Stimulated activated CD4-positive, alpha-beta T cell treated with anti-CD3 and anti-CD28 coated beads, Interleukin-15, amount 100 ng/mL, for 48 hours (primary cell): Measurements from ENCODE around the gene TBKBP1.

Experiments
- DNase-seq, 2 donors: peaks; one replicate each; pipeline ENCODE4 v3.0.0-alpha.2; 2020; ENCODE audit warnings: low read depth in 2 of 2

Gene TBKBP1

GRCh38 chr17:47693731-47694580 is at the start of gene TBKBP1:
TBKBP1 (plus strand) TSS chr17:47694161; CDS start chr17:47696113, 1,952 bp downstream.
- DNase-seq, result no peak

GRCh38 chr17:47644324-47644723 is 49.6 kb upstream of the TBKBP1 start:
- no peak for DNase-seq

GRCh38 chr17:47649153-47649971 is 44.6 kb upstream of the TBKBP1 start, which contains the start of gene KPNB1:
KPNB1 (plus strand) TSS chr17:47649919; CDS start chr17:47650245, 326 bp downstream.
- peak; percentile 98 to 99 for DNase-seq

- DNase-seq, result peak in 1 of 2 donors; percentile 47
Measured at GRCh38 chr17:47649972-47650524, 43.9 kb upstream of the TBKBP1 start.

GRCh38 chr17:47650525-47651522 is 43.1 kb upstream of the TBKBP1 start:
- peak; percentile 94 to 95 for DNase-seq

- DNase-seq, result no peak
Measured at GRCh38 chr17:47651704-47652103, 42.3 kb upstream of the TBKBP1 start.

GRCh38 chr17:47652570-47652969 is 41.4 kb upstream of the TBKBP1 start:
- DNase-seq, result no peak

GRCh38 chr17:47653442-47653841 is 40.5 kb upstream of the TBKBP1 start:
- DNase-seq, result no peak

- DNase-seq, result no peak
Measured at GRCh38 chr17:47654991-47655390, 39.0 kb upstream of the TBKBP1 start.

- DNase-seq, result no peak
Measured at GRCh38 chr17:47660064-47660492, 33.9 kb upstream of the TBKBP1 start.

- peak; percentile 20 to 43 for DNase-seq
Measured at GRCh38 chr17:47663912-47664623, 29.9 kb upstream of the TBKBP1 start.

GRCh38 chr17:47664624-47664941 is 29.4 kb upstream of the TBKBP1 start:
- DNase-seq, result no peak

GRCh38 chr17:47665655-47666054 is 28.3 kb upstream of the TBKBP1 start:
- no peak for DNase-seq

- no peak for DNase-seq
Measured at GRCh38 chr17:47669081-47669480, 24.9 kb upstream of the TBKBP1 start.

- DNase-seq, result no peak
Measured at GRCh38 chr17:47670064-47670463, 23.9 kb upstream of the TBKBP1 start.

- DNase-seq, result no peak
Measured at GRCh38 chr17:47674499-47674898, 19.5 kb upstream of the TBKBP1 start.

- DNase-seq, result no peak
Measured at GRCh38 chr17:47675380-47676198, 18.4 kb upstream of the TBKBP1 start.

GRCh38 chr17:47676199-47676472 is 17.8 kb upstream of the TBKBP1 start:
- DNase-seq, result no peak

- no peak for DNase-seq
Measured at GRCh38 chr17:47676510-47677165, 17.3 kb upstream of the TBKBP1 start.
